OCI-LY1 (cell line): Measurements from ENCODE around the gene RAB3GAP2.

Experiments
- H2AFZ ChIP-seq: fragments of 200-600 bp; sonication (generic), shearing (Covaris generic); 2 replicates; pipeline ENCODE4 v1.6.0; 2014; ENCODE audit warnings: antibody characterized with exemption, mild to moderate bottlenecking, low read length
- H3F3A ChIP-seq: fragments of 200-600 bp; sonication (generic), shearing (Covaris generic); 2 replicates; pipeline ENCODE4 v1.6.0; 2014; ENCODE audit warnings: mild to moderate bottlenecking, antibody characterized with exemption, low read length, moderate library complexity; ENCODE audit not compliant: insufficient read depth
- H3K27ac ChIP-seq: fragments of 200-600 bp; sonication (generic); 2 replicates; pipeline ENCODE4 v1.5.1; 2014; ENCODE audit warnings: low read length, mixed run types, mild to moderate bottlenecking, low read depth; ENCODE audit not compliant: poor library complexity, severe bottlenecking
- H3K27me3 ChIP-seq: fragments of 200-600 bp; sonication (generic); 2 replicates; pipeline ENCODE4 v1.6.0; 2014; ENCODE audit warnings: antibody characterized with exemption, mild to moderate bottlenecking, low read length, moderate library complexity; ENCODE audit not compliant: insufficient read depth
- H3K36me3 ChIP-seq: fragments of 200-600 bp; sonication (generic); 2 replicates; pipeline ENCODE4 v1.6.1; 2014; ENCODE audit warnings: mild to moderate bottlenecking, antibody characterized with exemption, low read length, moderate library complexity, mixed read lengths; ENCODE audit not compliant: insufficient read depth
- H3K4me1 ChIP-seq: fragments of 200-600 bp; sonication (generic); 2 replicates; pipeline ENCODE4 v1.5.1; 2014; ENCODE audit warnings: mild to moderate bottlenecking, low read length, moderate library complexity; ENCODE audit not compliant: insufficient read depth, severe bottlenecking
- H3K4me2 ChIP-seq: fragments of 200-600 bp; sonication (generic), shearing (Covaris generic); 2 replicates; pipeline ENCODE4 v1.6.1; 2014; ENCODE audit warnings: low read length
- H3K4me3 ChIP-seq: fragments of 200-600 bp; sonication (generic); 2 replicates; pipeline ENCODE4 v1.5.1; 2014; ENCODE audit warnings: low read length, low read depth, mild to moderate bottlenecking, mixed read lengths; ENCODE audit not compliant: poor library complexity, severe bottlenecking
- H3K79me2 ChIP-seq: fragments of 200-600 bp; shearing (Covaris generic); 2 replicates; pipeline ENCODE4 v1.6.1; 2016; ENCODE audit warnings: mixed run types, low read length, mixed read lengths; ENCODE audit not compliant: insufficient read depth
- H3K9ac ChIP-seq: fragments of 200-600 bp; sonication (generic), shearing (Covaris generic); 2 replicates; pipeline ENCODE4 v1.6.1; 2014; ENCODE audit warnings: mild to moderate bottlenecking, low read length, mixed read lengths
- H3K9me2 ChIP-seq: fragments of 200-600 bp; sonication (generic), shearing (Covaris generic); 2 replicates; pipeline ENCODE4 v1.6.1; 2014; ENCODE audit warnings: low read depth, mild to moderate bottlenecking, low read length, mixed read lengths
- H3K9me3 ChIP-seq: fragments of 200-600 bp; shearing (Covaris generic); 2 replicates; pipeline ENCODE4 v1.6.1; 2014; ENCODE audit warnings: low read length, mixed read lengths
- H4K20me1 ChIP-seq: fragments of 200-600 bp; sonication (generic), shearing (Covaris generic); 2 replicates; pipeline ENCODE4 v1.6.0; 2016; ENCODE audit warnings: mild to moderate bottlenecking, low read length; ENCODE audit not compliant: insufficient read depth
- EZH2 ChIP-seq: fragments of 200-600 bp; sonication (generic), shearing (Covaris generic); IDR thresholded peaks from 2 replicates; pipeline ENCODE4 v1.8.0; 2017; ENCODE audit warnings: borderline replicate concordance, mixed run types, mild to moderate bottlenecking, antibody characterized with exemption, low read length, moderate library complexity, mixed read lengths
- TF ChIP-seq, protein P1 (sequence below): fragments of 200-600 bp; sonication (generic), shearing (Covaris generic); IDR thresholded peaks from 2 replicates; pipeline ENCODE4 v1.5.1; 2017; ENCODE audit warnings: mild to moderate bottlenecking, antibody characterized with exemption, low read length, moderate library complexity, mixed read lengths

RAB3GAP2 gene

DNA sequence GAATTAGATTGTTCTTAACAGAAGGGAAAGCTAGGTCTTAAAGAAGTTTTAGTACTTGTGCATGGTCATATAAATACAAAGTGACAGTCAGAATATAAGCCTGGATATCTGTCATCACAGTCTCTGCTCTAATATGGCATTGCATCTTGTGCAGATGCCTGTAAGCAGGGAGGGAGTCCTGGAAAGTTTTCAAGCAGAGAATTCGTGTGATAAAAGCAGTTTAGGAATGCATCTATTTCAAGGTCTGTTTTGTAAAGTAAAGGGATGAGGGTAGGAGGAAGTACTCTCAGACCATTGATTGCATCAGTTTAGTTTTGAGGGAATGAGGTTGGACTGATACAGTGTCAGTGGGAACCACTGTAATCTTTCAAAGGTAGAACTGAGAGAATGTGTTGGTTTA, 147.7 kb downstream of the RAB3GAP2 start:
- Histone ChIP-seq H3K4me3 (no peak overlapping the region), H3K9me3 (no peaks in the 10 kb centered on the region), H4K20me1 (no peaks in the 10 kb centered on the region), H3K9me2 (no peaks in the 10 kb centered on the region), H3K4me1 (no peaks in the 10 kb centered on the region), H3K27me3 (no peaks in the 10 kb centered on the region), H3K4me2 (no peak overlapping the region), H2AFZ (no peak overlapping the region), H3K9ac (no peak overlapping the region), H3K36me3 (peaks cover 28% of the 10 kb centered on the region), H3K27ac (no peak overlapping the region), H3K79me2 (no peaks in the 10 kb centered on the region), H3F3A (no peaks in the 10 kb centered on the region)
- no peak for TF ChIP-seq EZH2
- TF ChIP-seq, protein P1, sequence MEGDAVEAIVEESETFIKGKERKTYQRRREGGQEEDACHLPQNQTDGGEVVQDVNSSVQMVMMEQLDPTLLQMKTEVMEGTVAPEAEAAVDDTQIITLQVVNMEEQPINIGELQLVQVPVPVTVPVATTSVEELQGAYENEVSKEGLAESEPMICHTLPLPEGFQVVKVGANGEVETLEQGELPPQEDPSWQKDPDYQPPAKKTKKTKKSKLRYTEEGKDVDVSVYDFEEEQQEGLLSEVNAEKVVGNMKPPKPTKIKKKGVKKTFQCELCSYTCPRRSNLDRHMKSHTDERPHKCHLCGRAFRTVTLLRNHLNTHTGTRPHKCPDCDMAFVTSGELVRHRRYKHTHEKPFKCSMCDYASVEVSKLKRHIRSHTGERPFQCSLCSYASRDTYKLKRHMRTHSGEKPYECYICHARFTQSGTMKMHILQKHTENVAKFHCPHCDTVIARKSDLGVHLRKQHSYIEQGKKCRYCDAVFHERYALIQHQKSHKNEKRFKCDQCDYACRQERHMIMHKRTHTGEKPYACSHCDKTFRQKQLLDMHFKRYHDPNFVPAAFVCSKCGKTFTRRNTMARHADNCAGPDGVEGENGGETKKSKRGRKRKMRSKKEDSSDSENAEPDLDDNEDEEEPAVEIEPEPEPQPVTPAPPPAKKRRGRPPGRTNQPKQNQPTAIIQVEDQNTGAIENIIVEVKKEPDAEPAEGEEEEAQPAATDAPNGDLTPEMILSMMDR, result no peak

DNA sequence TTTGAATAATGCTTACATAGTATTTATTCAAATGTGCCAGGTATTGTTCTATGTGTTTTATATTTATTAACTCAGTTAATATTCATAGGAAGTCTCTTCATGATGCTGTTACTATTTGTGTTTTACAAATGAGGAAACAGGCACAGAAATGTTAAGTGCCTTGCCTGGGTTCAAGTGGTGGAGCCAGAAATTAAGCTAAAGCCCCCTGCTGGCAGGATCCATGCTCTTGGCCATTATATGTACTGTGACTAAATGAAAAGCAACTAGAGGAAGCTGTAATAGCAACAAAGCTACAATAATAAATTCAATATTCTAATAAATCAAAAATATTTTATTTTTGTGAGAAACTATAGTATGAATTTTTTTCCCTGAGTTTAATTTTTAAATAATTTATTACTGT, 148.4 kb downstream of the RAB3GAP2 start:
- Histone ChIP-seq H3K36me3 (peaks cover 25% of the 10 kb centered on the region), H3K27ac (no peak overlapping the region), H3K9me2 (no peaks in the 10 kb centered on the region), H3K79me2 (no peaks in the 10 kb centered on the region), H3K4me2 (no peak overlapping the region), H3K9me3 (no peaks in the 10 kb centered on the region), H4K20me1 (no peaks in the 10 kb centered on the region), H3K27me3 (no peaks in the 10 kb centered on the region), H3F3A (no peaks in the 10 kb centered on the region), H3K9ac (no peak overlapping the region), H3K4me1 (no peaks in the 10 kb centered on the region), H2AFZ (no peak overlapping the region), H3K4me3 (no peak overlapping the region)
- no peak for TF ChIP-seq EZH2
- TF ChIP-seq, protein P1, result peak; percentile 47

GRCh38 chr1:220123066-220123465, 149.2 kb downstream of the RAB3GAP2 start:
- Histone ChIP-seq H3K27ac (no peak overlapping the region), H3K4me3 (no peak overlapping the region), H3K4me1 (no peaks in the 10 kb centered on the region), H3K9ac (no peak overlapping the region), H4K20me1 (no peaks in the 10 kb centered on the region), H3K36me3 (peaks cover 24% of the 10 kb centered on the region), H3K9me2 (no peaks in the 10 kb centered on the region), H3F3A (no peaks in the 10 kb centered on the region), H3K9me3 (no peaks in the 10 kb centered on the region), H2AFZ (no peak overlapping the region), H3K27me3 (no peaks in the 10 kb centered on the region), H3K4me2 (no peak overlapping the region), H3K79me2 (no peaks in the 10 kb centered on the region)
- TF ChIP-seq EZH2, result no peak
- TF ChIP-seq, protein P1, result no peak
